Renal pelvis (tissue), 4 donors: ENCODE results near the gene NBDY. TPM values are rescaled to one million over a fixed set of nuclear protein-coding genes. Genes with fewer than 3 reads are reported as not detected.

Experiments
- DNase-seq: peaks from one replicate; pipeline ENCODE4 v3.0.0-alpha.2; 2013
- polyA plus RNA-seq, 3 donors: library from polyadenylated mRNA; unstranded; fragments of 120-200 nt; gene quantifications; one replicate each; pipeline ENCODE4 v1.2.1, GENCODE V29; 2013; ENCODE audit not compliant: insufficient read length in 3 of 3

NBDY gene
- polyA plus RNA-seq, 3 donors = 91.6 to 106 (median 100) TPM

DNA sequence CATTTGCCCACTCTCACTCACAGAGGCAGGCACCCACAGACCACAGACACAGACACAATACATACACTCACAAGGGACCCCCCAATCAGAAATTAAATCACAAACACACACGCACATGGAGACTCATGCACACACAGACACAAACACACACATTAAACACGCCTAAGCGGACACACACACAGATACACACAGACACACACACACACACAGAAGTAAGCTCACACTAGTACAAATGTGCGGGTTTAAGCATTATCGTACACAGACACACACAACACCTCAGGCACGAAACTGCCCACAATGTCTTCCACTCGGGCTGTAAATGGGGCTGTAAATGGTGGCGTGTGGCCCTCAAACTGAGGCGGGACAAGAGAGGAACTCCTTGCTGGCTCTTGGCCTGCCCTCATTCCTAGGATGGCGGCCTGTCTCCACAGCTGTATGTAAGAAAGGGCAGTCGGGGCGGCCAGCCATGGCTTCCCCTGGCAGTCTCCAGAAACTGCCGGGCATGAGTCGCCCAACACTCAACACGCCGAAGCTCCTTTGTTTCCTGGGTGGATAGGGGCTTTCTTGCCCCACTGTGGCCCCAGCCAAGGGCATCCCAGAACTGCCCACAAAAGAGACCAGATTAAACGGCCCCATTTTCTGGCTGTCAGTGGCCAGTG is 53.9 kb downstream of the NBDY start:
- DNase-seq = no peak

DNA sequence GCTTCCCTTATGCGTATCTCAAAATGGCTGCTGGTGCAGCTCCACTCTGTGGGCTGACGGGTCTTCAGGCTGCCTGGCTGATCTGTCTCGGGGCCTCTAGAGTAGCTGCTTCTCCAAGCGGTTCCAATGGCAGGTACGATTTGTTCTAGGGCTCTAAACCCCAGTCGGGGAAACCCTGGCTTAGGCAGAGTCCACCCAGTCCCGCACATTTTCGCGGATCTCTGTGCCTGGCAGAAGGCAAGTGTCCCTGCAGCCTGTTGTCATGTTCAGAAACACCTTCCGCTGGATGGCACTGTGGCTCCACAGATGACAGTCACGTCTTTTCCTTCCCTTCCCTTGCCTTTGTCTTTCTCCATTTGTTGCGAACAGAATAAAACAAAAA is 54.4 kb downstream of the NBDY start:
- peak; percentile 88 for DNase-seq

DNA sequence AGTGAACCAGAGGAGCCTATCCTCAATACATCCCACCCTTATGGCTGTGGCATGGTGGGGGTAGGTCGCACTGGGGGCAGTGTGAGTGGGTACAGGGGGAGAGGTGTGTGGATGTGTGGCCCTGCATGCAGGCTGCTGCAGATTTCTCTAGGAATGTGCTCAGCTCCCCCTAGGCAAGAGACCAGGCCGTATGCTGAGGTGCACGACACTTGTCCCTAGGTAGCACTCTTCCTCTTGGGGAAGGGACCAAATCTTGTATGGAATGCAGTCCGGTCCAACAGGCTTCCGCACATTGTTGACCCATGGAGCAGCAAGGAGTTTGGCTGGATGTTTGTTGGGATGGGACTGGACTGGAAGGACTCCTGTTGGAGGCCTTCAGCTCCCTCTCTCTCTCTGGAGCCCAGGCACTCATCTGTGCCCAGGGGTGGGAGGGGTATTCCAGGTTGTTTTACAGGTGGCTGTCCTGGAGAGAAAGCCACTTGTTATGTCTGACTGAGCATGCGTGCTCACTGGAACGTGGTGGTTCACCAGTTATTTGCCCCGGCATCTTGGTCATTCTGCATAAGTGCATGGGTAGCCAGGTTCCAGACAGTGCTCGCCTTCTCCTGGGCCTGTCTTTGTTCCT is 55.1 kb downstream of the NBDY start:
- no peak for DNase-seq

DNA sequence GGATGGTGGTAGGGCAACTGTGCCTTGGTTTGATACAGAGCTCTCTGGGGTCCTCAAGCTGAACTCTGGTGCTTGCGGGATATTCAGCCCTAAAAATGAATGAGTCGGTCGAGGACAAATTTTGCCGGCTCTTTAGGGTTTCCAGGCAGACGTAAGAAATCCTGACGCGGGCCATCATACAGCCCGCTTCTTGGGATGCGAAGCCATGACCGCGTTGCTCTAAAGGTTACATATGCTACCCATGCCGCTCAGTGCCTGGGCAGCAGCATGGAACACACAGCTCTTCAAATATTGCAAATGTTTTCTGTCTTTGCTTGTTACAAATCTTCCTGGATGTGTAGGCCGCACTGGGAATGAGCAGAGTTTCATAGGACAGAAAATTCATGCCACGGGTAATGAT is 55.6 kb downstream of the NBDY start:
- no peak for DNase-seq

DNA sequence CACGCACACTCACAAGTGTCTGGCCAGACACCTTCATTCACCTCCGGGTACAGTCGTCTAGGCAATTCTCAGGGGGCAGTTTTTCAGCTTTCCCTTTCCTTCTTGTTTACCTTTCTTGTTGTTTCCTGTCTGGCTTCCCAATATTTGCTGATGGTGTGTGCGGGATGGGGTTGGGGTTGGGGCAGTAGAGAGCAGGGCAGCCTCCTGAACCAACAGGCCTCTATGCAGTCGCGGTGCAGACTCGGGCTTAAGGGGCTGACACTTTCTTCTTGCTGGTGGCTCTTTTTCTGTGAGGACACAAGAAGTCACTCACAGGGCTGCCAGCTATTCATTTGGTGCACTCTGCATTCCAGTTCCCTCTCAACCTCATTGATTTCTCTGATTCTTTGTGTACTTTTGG is 56.4 kb downstream of the NBDY start:
- DNase-seq = no peak

DNA sequence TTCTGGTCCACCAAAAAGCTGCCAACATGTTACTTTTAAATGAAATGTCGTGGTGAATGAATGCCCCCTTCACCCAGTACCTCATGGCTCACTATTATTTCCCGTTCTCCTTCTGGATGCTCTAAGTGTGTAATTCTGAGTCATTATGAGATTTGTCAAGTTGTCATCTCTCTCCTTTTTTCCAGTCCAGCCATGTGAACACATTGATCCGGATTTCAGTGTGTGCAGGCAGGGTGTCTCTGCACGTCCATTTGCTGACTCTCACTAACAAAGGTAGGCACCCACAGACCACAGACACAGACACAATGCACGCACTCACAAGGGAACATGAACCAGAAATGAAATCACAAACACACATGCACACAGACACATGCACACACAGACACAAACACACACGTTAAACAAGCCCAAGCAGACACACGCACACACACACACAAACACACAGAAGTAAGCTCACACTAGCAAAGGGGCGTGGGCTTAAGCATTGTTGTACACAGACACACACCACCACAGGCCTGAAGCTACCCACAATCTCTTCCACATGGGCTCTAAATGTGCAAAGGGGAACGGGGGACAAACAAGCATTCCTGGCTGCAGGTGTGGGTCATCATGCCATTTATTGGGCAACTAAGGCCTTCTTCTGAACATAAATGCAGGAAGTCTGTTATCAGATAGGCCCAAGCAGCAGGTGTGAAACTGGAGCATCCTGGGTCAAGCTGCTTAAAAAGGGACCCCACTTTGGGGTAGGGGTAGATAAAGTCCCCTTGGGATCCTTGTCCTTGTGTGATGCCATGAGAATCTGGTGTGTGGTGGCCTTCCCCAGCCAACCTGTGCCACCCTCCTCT is 58.1 kb downstream of the NBDY start:
- DNase-seq = no peak

DNA sequence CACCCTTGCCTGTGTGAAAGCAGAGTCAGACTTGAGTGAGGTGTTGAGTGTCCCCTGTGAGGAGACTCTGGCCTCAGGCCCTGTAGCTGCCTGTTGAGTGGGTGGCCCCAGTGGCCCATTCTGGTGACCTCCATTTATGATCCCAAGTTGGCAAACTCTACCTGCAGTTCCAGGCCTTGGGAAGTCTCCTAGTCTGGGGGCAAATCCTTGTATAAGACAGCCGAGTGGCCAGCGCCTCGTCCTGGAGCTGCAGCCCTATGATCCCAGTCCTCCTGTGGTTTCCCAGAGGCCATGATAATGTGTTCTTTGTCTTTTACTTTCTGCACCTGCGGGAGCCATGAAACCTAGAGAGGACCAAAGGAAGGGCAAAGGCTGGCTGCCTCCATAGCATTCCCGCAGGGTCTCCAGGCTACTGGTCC is 58.7 kb downstream of the NBDY start:
- DNase-seq = no peak

DNA sequence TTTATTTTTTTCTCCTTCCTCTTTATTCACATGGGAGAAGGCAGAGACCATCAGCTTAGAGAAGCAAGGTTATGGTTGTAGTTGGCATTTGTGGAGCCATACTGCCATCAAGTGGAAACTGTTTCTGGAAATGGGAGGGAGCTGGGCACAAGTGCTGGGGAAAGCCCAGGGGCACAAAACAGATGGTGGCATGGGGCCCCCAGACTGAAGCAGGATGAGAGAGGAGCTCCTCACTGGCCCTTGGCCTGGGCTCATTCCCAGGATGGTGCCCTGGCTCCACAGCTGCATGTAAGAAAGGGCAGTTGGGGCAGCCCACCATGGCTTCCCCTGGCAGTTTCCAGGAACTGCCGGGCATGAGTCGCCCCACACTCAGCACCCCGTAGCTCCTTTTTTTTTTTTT is 59.2 kb downstream of the NBDY start:
- DNase-seq = no peak

DNA sequence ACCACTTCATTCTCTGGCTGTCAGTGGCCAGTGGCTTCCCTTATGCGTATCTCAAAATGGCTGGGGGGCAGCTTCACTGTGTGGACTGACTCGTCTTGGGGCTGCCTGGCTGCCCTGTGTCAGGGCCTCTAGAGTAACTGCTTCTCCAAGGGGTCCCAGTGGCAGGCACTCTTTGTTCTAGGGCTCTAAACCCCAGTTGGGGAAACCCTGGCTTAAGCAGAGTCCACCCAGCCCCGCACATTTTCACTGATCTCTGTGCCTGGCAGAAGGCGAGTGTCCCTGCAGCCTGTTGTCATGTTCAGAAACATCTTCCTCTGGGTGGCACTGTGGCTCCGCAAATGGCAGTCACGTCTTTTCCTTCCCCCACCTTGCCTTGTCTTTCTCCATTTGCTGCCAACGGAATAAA is 59.7 kb downstream of the NBDY start:
- DNase-seq = no peak

DNA sequence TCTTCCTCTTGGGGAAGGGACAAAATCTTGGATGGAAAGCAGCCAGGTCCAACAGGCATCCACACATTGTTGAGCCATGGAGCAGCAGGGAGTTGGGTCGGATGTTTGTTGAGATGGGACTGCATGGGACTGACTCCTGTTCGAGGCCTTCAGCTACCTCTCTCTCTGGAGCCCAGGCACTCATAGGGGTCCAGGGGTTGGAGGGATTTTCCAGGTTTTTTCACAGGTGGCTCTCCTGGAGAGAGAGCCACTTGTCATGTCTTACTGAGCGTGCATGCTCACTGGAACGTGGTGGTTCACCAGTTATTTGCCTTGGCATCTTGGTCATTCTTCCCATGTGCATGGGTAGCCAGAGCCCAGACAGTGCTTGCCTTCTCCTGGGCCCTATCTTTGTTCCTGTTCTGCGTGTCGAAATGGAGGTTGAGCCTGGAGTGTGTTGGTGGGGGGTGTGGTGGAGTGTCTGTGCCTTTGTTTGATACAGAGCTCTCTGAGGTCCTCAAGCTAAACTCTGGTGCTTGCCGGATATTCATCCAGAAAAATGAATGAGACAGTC is 60.6 kb downstream of the NBDY start:
- DNase-seq = no peak

DNA sequence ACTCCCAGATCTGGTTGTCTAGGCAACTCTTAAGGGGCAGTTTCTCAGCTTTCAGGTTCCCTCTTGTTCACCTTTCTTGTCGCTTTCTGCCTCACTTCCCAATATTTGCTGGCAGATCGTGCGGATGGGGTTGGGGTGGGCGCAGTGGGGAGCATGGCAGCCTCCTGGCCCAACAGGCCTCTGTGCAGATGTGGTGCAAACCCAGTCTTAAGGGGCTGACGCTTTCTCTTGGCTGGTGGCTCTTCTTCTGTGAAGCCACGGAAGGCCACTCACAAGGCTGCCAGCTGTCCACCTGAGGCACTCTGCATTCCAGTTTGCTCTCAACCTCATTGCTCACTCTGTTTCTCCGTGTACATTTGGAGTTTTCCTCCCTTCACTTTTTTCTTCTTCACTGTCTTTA is 61.7 kb downstream of the NBDY start:
- DNase-seq = no peak

DNA sequence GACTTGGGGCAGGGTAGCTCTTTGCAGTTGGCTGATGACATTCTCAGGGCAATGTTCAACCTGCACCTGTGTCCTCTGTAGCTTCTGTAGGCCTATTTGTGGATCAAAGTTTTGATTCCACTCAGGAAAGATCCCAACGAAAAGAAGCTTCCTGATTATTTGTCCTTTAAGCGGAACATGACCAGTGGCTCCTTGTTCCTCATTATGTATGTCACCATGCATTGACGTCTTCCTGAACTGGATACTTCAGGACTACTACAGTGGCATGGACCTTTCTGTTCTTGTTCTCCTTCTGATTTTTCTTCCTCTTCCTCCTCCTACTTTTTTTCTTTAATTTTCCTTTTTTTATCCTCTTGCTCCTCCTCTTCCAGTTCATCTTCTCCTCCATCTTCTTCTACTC is 62.4 kb downstream of the NBDY start:
- no peak for DNase-seq

DNA sequence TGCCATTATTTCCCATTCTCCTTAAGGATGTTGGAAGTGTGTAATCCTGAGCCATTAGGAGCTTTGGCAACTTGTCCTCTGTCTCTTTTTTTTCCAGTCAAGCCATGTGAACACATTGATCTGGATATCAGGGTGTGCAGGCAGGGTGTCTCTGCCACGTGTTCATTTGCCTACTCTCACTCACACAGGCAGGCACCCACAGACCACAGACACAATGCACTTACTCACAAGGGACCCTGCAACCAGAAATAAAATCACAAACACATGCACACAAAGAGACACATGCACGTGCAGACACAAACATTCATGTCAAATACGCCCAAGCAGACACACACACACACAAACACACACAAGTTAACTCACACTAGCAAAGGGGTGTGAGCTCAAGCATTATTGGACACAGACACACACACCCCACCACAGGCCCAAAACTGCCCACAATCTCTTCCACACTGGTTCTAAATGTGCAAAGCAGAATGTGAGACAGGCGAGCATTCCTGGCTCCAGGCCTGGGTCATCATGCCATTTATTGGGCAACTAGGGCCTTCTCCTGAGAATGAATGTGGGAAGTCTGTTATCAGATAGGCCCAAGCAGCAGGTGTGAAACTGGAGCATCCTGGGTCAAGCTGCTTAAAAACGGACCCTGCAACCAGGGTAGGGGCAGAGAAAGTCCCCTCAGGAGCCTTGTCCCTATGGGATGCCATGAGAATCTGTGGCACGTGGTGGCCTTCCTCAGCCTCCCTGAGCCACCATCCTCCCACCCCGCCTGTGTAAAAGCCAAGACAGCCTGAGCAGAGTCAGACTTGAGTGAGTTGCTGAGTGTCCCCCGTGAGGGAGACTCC is 63.4 kb downstream of the NBDY start:
- DNase-seq = no peak

DNA sequence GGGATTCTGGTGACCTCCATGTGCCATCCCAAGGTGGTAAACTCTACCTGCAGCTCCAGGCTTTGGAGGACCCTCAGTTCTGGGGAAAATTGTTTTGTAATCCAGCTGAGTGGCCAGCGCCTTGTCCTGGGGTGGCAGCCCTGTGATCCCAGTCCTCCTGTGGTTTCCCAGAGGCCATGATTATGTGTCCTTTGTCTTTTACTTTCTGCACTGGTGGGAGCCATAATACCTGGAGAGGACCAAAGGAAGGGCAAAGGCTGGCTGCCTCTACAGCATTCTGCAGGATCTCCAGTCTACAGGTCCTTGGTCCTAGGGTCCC is 64.0 kb downstream of the NBDY start:
- no peak for DNase-seq

DNA sequence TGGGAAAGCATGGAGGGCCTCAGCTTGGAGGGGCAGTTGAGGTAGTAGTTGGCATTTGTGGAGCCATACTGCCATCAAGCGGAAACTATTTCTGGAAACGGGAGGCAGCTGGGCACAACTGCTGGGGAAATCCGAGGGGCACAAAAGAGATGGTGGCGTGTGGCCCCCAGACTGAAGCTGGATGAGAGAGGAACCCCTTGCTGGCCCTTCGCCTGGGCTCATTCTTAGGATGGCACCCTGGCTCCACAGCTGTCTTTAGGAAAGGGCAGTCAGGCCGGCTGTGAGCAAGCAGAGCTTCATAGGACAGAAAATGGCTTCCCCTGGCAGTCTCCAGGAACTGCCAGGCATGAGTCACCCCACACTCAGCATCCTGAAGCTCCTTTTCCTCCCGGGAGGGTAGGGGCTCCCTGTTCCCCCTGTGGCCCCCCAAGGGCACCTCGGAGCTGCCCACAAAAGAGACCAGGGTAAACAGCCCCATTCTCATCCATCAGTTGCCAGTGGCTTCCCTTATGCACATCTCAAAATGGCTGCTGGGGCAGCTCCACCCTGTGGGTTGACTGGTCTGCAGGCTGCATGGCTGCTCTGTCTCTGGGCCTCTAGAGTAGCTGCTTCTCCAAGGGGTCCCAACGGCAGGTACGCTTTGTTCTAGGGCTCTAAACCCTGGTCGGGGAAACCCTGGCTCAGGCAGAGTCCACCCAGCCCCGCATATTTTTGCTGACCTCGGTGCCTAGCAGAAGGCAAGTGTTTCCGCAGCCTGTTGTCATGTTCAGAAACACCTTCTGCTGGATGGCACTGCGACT is 64.7 kb downstream of the NBDY start:
- DNase-seq = no peak

DNA sequence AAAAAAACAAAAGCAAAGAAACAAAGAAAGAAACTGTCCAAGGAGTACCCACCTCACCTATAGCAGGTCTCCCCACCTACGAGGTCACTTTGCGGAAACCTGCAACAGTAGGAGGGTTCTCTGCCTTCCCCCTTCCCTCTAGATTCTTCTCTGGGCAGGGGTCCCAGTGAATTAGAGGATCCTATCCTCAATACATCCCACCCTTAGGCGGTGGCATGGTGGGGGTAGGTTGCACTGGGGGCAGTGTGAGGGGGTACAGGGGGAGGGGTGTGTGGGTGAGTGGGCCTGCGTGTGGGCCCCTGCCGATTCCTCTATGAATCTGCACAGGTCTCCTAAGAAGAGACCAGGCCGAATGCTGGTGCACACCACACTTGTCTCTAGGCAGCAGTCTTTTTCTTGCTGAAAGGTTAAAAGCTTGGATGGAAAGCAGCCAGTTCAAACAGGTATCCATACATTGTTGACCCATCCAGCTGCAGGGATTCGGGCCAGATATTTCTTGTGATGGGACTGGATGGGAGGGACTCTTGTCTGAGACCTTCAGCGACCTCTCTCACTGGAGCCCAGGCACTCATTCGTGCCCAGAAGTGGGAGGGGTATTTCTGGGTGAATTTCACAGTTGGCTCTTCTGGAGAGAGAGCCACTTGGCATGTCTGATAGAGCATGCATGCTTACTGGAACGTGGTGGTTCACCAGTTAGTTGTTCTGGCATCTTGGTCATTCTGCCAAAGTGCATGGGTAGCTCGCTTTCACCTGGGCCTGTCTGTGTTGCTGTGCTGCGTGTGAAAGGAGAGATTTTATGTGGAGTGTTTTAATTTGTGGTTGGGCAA is 65.6 kb downstream of the NBDY start:
- DNase-seq = no peak

DNA sequence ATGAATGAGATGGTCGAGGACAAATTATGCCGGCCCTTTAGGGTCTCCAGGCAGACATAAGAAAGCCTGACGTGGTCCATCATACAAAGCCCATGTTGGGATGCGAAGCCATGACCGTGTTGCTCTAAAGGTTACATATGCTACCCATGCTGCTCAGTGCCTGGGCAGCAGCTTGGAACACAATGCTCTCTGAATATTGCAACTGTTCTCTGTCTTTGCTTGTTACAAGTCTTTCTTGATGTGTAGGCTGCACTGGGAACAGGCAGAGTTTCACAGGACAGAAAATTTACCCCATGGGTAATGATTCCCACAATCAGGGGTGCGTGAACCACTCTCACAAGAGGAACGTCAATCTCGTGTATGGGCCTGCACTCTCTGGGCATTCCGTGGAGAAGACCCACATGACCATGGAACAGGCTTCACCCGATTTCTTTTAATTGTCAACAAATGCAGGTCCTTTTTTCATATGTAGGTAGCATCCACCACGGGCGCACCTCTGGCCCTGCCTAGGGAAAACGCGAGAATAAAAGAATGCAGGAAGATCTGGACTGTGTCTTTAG is 66.3 kb downstream of the NBDY start:
- no peak for DNase-seq

DNA sequence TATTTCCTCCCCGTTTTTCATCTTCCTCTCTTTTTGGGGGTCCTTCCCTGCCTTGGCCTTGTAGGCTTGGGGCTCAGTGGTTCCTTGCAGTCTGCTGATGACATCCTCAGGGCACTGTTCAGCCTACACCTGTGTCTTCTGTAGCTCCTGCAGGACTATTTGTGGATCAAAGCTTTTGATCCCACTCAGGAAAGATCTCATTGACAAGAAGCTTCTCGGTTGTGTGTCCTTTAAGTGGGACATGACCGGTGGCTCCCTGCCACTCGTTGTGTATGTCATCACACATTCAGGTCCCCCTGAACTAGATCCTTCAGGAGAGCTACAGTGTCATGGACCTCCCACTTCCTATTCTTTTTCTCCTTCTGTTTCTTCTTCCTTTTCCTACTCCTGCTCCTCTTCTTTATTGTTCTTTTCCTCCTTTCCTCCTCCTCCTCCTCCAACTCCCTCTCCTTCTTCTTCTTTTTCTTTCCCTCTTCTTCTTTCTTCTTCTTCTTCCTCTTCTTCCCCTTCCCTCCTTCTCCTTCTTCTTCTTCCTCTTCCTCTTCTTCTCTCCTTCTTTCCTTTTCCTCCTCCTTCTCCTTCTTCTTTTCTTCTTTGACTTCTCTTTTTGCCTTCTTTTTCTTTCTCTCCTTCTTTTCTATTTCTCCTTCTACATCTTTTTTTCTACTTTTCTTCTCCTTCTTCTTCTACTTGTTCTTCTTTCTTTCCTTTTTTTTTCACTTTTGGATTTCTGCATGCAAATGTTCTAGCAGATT is 67.8 kb downstream of the NBDY start:
- DNase-seq = no peak
